Measurements from ENCODE around the gene PRMT1. TPM values are rescaled to one million over a fixed set of nuclear protein-coding genes. Genes with fewer than 3 reads are reported as not detected.

The PRMT1 gene
- total and polyA plus RNA-seq, 2 of the 13 experiments (the other 11 are each of a cell fraction or from before 2014, with no cell fraction given), result 324 to 374 TPM

- Histone ChIP-seq H3K4me2 (ENCODE audit: low read depth, low read length) (no peak overlapping the region), H3K36me3 (replicated peaks in 1 of 2; ENCODE audit: control insufficient read depth in 1 of 2, insufficient read depth in 2 of 2, low read length in 2 of 2) (no peaks in the 10 kb centered on the region), H3K27me3 (ENCODE audit: control insufficient read depth in 1 of 2, insufficient read depth in 2 of 2, low read length in 2 of 2) (no peaks in the 10 kb centered on the region; a peak in 1 of 5 replicates), H3K4me3 (replicated peaks in 1 of 3; ENCODE audit: insufficient read depth in 1 of 3, low read depth in 2 of 3, low read length in 3 of 3) (no peak overlapping the region), H3K9me3 (ENCODE audit: low read length) (no peaks in the 10 kb centered on the region), H4K20me1 (ENCODE audit: insufficient read depth, low read length) (no peaks in the 10 kb centered on the region), H3K9ac (ENCODE audit: insufficient read depth, low read depth, low read length) (no peak overlapping the region), H3K27ac (ENCODE audit: extremely low read length, insufficient read depth, low read length) (no peak overlapping the region), H2AFZ (ENCODE audit: low read length) (no peak overlapping the region), H3K4me1 (ENCODE audit: insufficient read depth, low read length) (peaks cover 31% of the 10 kb centered on the region), H3K79me2 (ENCODE audit: insufficient read depth, low read length) (no peaks in the 10 kb centered on the region)
- WGBS (ENCODE audit: low lambda C conversion rate), result 47% methylated on average over 13 of the region's 24 CpGs
- ChIA-PET POLR2A (no interaction called here), CTCF (ENCODE audit: low intra/inter-chr PET ratio, low total read pairs) (no interaction called here)
- in situ Hi-C loops (cut with HindIII; ENCODE audit: extremely low pct_ligation_motif_present, low pct_unique_long_range_greater_than_20kb) (no loop called here), intact Hi-C loops (cut with micrococcal nuclease; ENCODE audit: unreplicated experiment) (no loop called here)
- ATAC-seq, result no peak
- no peak for DNase-seq (ENCODE audit: low spot score)
- no TSS peak for BruUV-seq (replicated peaks)
- FAIRE-seq, result no peak
- TF ChIP-seq KDM5B (CRISPR knock-in tag; IDR thresholded peaks at IDR 0.05; ENCODE audit: borderline replicate concordance) (0 out of 2 replicates have a peak, but pooled peaks have one; percentile 13), ZNF687 (CRISPR knock-in tag; IDR thresholded peaks at IDR 0.05) (peak; percentile 11; the same call in 1 of the 2 replicates), SAP130 (CRISPR knock-in tag; IDR thresholded peaks at IDR 0.05; ENCODE audit: low read depth) (no peak), CHD4 (IDR thresholded peaks at IDR 0.05; ENCODE audit: borderline replicate concordance, low read length) (no peak), GPBP1L1 (CRISPR knock-in tag; IDR thresholded peaks at IDR 0.05) (no peak)
Measured at GRCh38 chr19:49635530-49636232, 41.4 kb upstream of the PRMT1 start.

Data from HepG2 (cell line).